ENCODE results near the gene ERCC6L.
"Not testable (repeated sequence)": the region's sequence is repeated elsewhere in the genome, so short reads cannot be mapped to it uniquely, and the experiment has no call there.

The ERCC6L gene

GRCh38 chrX:72253686-72254085 is 14.9 kb upstream of the ERCC6L start:
- no peak for DNase-seq (ENCODE audit: low read depth)

GRCh38 chrX:72247206-72247942 is 8.5 kb upstream of the ERCC6L start:
- DNase-seq (ENCODE audit: low read depth) = no peak

GRCh38 chrX:72245461-72246089 is 6.7 kb upstream of the ERCC6L start:
- DNase-seq (ENCODE audit: low read depth) = no peak

GRCh38 chrX:72243472-72243871 is 4.6 kb upstream of the ERCC6L start:
- no peak for DNase-seq (ENCODE audit: low read depth)

GRCh38 chrX:72240976-72241375 is 2.1 kb upstream of the ERCC6L start:
- no peak for DNase-seq (ENCODE audit: low read depth)

GRCh38 chrX:72238183-72238582 is 644 bp downstream of the ERCC6L start:
- DNase-seq (ENCODE audit: low read depth) = no peak

- no peak for DNase-seq (ENCODE audit: low read depth)
Measured at GRCh38 chrX:72236841-72237240, 2.0 kb downstream of the ERCC6L start.

GRCh38 chrX:72230290-72230689 is 8.5 kb downstream of the ERCC6L start:
- DNase-seq (ENCODE audit: low read depth) = no peak

GRCh38 chrX:72220375-72220774 is 18.5 kb downstream of the ERCC6L start:
- DNase-seq (ENCODE audit: low read depth) = not testable (repeated sequence)

GRCh38 chrX:72216973-72217372 is 21.9 kb downstream of the ERCC6L start:
- DNase-seq (ENCODE audit: low read depth) = no peak

GRCh38 chrX:72208126-72208800 is 30.6 kb downstream of the ERCC6L start:
- no peak for DNase-seq (ENCODE audit: low read depth)

GRCh38 chrX:72207366-72207765 is 31.5 kb downstream of the ERCC6L start:
- DNase-seq (ENCODE audit: low read depth) = no peak

- DNase-seq (ENCODE audit: low read depth) = no peak
Measured at GRCh38 chrX:72205706-72206105, 33.1 kb downstream of the ERCC6L start.

- DNase-seq (ENCODE audit: low read depth) = no peak
Measured at GRCh38 chrX:72203421-72203820, 35.4 kb downstream of the ERCC6L start.

GRCh38 chrX:72202792-72203401 is 35.9 kb downstream of the ERCC6L start:
- no peak for DNase-seq (ENCODE audit: low read depth)

GRCh38 chrX:72201836-72202536 is 36.8 kb downstream of the ERCC6L start:
- no peak for DNase-seq (ENCODE audit: low read depth)

GRCh38 chrX:72182924-72183323 is 55.9 kb downstream of the ERCC6L start:
- DNase-seq (ENCODE audit: low read depth) = no peak

- DNase-seq (ENCODE audit: low read depth) = peak; percentile 43
Measured at GRCh38 chrX:72181178-72182125, 57.4 kb downstream of the ERCC6L start, which contains the start of gene PIN4. PIN4 (plus strand) TSS chrX:72181757; CDS start chrX:72181786, 29 bp downstream.

GRCh38 chrX:72180539-72180938 is 58.3 kb downstream of the ERCC6L start:
- DNase-seq (ENCODE audit: low read depth) = no peak

GRCh38 chrX:72176981-72177380 is 61.8 kb downstream of the ERCC6L start:
- DNase-seq (ENCODE audit: low read depth) = no peak

GRCh38 chrX:72176289-72176688 is 62.5 kb downstream of the ERCC6L start:
- not testable (repeated sequence) for DNase-seq (ENCODE audit: low read depth)

All from stimulated activated CD8-positive, alpha-beta memory T cell treated with anti-CD3 and anti-CD28 coated beads, Interleukin-7, amount 100 ng/mL, for 24 hours (primary cell).